ENCODE results near the gene WASHC1. TPM values are rescaled to one million over a fixed set of nuclear protein-coding genes. Genes with fewer than 3 reads are reported as not detected.
"Not testable (repeated sequence)": the region's sequence is repeated elsewhere in the genome, so short reads cannot be mapped to it uniquely, and the experiment has no call there.

The WASHC1 gene
- total and polyA plus RNA-seq, 9 of the 15 experiments (the other 6 are each of a cell fraction or from before 2014, with no cell fraction given): 0.21 to 25.6 (median 11.0) TPM

DNA sequence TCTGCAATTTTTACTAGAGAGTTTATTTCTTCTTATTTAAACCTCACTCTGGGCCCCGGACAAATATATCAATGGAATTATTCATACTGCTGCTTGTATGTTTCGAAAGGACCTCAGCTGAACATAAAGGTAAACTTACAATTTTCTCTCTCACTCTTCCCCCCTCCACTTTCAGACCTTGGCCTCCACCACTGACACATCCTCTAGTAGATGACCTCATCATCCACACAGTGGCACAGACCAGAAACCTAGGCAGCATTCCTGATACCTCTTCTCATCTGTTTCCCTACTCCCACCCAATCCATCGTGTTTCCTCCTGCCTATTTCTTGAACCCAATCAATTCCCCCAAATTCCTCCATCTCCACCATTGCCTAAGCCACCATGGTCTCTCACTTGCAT lies 15.2 kb upstream of the WASHC1 start:
- WGBS (ENCODE audit: insufficient coverage, low coverage, missing lambda C conversion rate): 65% methylated on average over 3 of the region's 3 CpGs
- BruUV-seq (replicated peaks); H3K36me3 ChIP-seq (ENCODE audit: control insufficient read depth, insufficient read depth, low read length); H3K4me1 ChIP-seq (replicated peaks in 1 of 2; ENCODE audit: control insufficient read depth in 2 of 2, insufficient read depth in 2 of 2, low read length in 2 of 2); CTCF ChIA-PET (ENCODE audit: low intra/inter-chr PET ratio); H3K9me3 ChIP-seq (replicated peaks; ENCODE audit: control insufficient read depth, insufficient read depth, low read depth, low read length); H3K4me3 ChIP-seq; H2AFZ ChIP-seq (ENCODE audit: low read depth, low read length); H3K4me2 ChIP-seq (ENCODE audit: insufficient read depth, low read length); H3K9me1 ChIP-seq (ENCODE audit: control insufficient read depth, insufficient read depth, low read length); H4K20me1 ChIP-seq (replicated peaks; ENCODE audit: control insufficient read depth, insufficient read depth, low read length); POLR2A ChIA-PET; in situ Hi-C loops (cut with MboI); FAIRE-seq; H3K27ac ChIP-seq (ENCODE audit: extremely low read depth, low read depth, low read length); H3K9ac ChIP-seq (ENCODE audit: insufficient read depth in 1 of 2, low read depth in 2 of 2, low read length in 2 of 2); H3K27me3 ChIP-seq (ENCODE audit: control insufficient read depth in 2 of 2, insufficient read depth in 2 of 2, low read length in 2 of 2); intact Hi-C loops (cut with micrococcal nuclease); H3K79me2 ChIP-seq (ENCODE audit: control insufficient read depth, insufficient read depth, low read length); TF ChIP-seq JUND (tag; IDR thresholded peaks at IDR 0.05; ENCODE audit: borderline replicate concordance, low read depth, low read length): not testable (repeated sequence)
- peak; percentile 44; the same call in 1 of the 2 replicates for TF ChIP-seq JUND (IDR thresholded peaks at IDR 0.05; ENCODE audit: borderline replicate concordance, low read depth, low read length)
- TF ChIP-seq ZNF584 (CRISPR knock-in tag; IDR thresholded peaks at IDR 0.05; ENCODE audit: low read depth): peak; percentile 16; the same call in 1 of the 2 replicates
- TF ChIP-seq, protein P1, sequence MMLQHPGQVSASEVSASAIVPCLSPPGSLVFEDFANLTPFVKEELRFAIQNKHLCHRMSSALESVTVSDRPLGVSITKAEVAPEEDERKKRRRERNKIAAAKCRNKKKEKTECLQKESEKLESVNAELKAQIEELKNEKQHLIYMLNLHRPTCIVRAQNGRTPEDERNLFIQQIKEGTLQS (IDR thresholded peaks at IDR 0.05): peak; percentile 73
- TF ChIP-seq, protein P1 (CRISPR knock-in tag; conservative IDR thresholded peaks at IDR 0.05): not testable (repeated sequence)
- DNase-seq (ENCODE audit: extremely low read depth in 1 of 4, low spot score in 3 of 4) (peak in 1 of 4 experiments; percentile 14), ATAC-seq (peak; percentile 31)

DNA sequence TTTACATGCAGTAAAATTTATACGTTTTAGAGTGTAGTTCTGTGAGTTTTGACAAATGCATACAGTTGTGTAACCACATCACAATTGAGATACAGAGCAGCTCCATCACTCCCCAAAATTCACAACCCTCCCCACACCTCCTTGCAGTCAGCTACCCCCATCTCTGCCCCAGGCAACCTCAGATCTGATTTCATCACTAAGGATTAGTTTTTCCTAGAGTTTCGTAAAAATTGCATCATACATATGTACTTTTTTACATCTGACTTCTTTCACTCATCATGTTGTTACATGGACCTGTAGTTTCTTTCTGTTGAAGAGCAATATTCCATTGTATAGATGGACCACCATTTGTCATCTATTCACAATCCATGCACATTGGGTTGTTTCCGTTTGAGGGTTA lies 14.4 kb upstream of the WASHC1 start:
- POLR2A ChIA-PET; intact Hi-C loops (cut with micrococcal nuclease); FAIRE-seq; H3K27me3 ChIP-seq (ENCODE audit: control insufficient read depth in 2 of 2, insufficient read depth in 2 of 2, low read length in 2 of 2); H3K4me3 ChIP-seq; H3K9ac ChIP-seq (ENCODE audit: insufficient read depth in 1 of 2, low read depth in 2 of 2, low read length in 2 of 2); H3K9me3 ChIP-seq (replicated peaks; ENCODE audit: control insufficient read depth, insufficient read depth, low read depth, low read length); H2AFZ ChIP-seq (ENCODE audit: low read depth, low read length); DNase-seq (ENCODE audit: extremely low read depth in 1 of 4, low spot score in 3 of 4); in situ Hi-C loops (cut with MboI); H3K36me3 ChIP-seq (ENCODE audit: control insufficient read depth, insufficient read depth, low read length); BruUV-seq (replicated peaks); H3K27ac ChIP-seq (ENCODE audit: extremely low read depth, low read depth, low read length); H3K4me2 ChIP-seq (ENCODE audit: insufficient read depth, low read length); H3K4me1 ChIP-seq (replicated peaks in 1 of 2; ENCODE audit: control insufficient read depth in 2 of 2, insufficient read depth in 2 of 2, low read length in 2 of 2); H4K20me1 ChIP-seq (replicated peaks; ENCODE audit: control insufficient read depth, insufficient read depth, low read length); H3K9me1 ChIP-seq (ENCODE audit: control insufficient read depth, insufficient read depth, low read length); CTCF ChIA-PET (ENCODE audit: low intra/inter-chr PET ratio); H3K79me2 ChIP-seq (ENCODE audit: control insufficient read depth, insufficient read depth, low read length); TF ChIP-seq JUND (tag; IDR thresholded peaks at IDR 0.05; ENCODE audit: borderline replicate concordance, low read depth, low read length): not testable (repeated sequence)
- WGBS (ENCODE audit: insufficient coverage, low coverage, missing lambda C conversion rate): 31% methylated on average over 2 of the region's 3 CpGs
- ATAC-seq: peak; percentile 72
- TF ChIP-seq MAZ (CRISPR knock-in tag; conservative IDR thresholded peaks at IDR 0.05 in 1 of 2, IDR thresholded peaks at IDR 0.05 in 1 of 2) (0 out of 4 replicates have a peak, but pooled peaks of 1 of the 2 experiments have one; percentile 23), JUND (IDR thresholded peaks at IDR 0.05; ENCODE audit: borderline replicate concordance, low read depth, low read length) (peak; percentile 40; the same call in 1 of the 2 replicates), CEBPB (tag; IDR thresholded peaks at IDR 0.05) (peak; percentile 54), CTBP1 (IDR thresholded peaks at IDR 0.05; ENCODE audit: borderline replicate concordance) (0 out of 2 replicates have a peak, but pooled peaks have one; percentile 16), ATF7 (IDR thresholded peaks at IDR 0.05) (peak; percentile 72; the same call in 1 of the 2 replicates)
- TF ChIP-seq, protein P1 (IDR thresholded peaks at IDR 0.05): peak; percentile 91
- TF ChIP-seq, protein P1 (CRISPR knock-in tag; conservative IDR thresholded peaks at IDR 0.05): not testable (repeated sequence)
- TF ChIP-seq, protein P2, sequence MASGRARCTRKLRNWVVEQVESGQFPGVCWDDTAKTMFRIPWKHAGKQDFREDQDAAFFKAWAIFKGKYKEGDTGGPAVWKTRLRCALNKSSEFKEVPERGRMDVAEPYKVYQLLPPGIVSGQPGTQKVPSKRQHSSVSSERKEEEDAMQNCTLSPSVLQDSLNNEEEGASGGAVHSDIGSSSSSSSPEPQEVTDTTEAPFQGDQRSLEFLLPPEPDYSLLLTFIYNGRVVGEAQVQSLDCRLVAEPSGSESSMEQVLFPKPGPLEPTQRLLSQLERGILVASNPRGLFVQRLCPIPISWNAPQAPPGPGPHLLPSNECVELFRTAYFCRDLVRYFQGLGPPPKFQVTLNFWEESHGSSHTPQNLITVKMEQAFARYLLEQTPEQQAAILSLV (tag; IDR thresholded peaks at IDR 0.05): peak; percentile 59
- TF ChIP-seq, protein P3, sequence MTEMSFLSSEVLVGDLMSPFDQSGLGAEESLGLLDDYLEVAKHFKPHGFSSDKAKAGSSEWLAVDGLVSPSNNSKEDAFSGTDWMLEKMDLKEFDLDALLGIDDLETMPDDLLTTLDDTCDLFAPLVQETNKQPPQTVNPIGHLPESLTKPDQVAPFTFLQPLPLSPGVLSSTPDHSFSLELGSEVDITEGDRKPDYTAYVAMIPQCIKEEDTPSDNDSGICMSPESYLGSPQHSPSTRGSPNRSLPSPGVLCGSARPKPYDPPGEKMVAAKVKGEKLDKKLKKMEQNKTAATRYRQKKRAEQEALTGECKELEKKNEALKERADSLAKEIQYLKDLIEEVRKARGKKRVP (CRISPR knock-in tag; IDR thresholded peaks at IDR 0.05): peak; percentile 81

Measured in K562 (cell line).